ENCODE measurements around the gene SSTR1.

- TF ChIP-seq CTCF (IDR thresholded peaks at IDR 0.05) (no peak), POLR2A (IDR thresholded peaks at IDR 0.05) (no peak)
Observed at GRCh38 chr14:38213001-38213400, 5.3 kb downstream of the SSTR1 start.

All from esophagus squamous epithelium (tissue), 4 donors.